ENCODE data around the gene DOCK3.

GRCh38 chr3:51343918-51344687 is 669.4 kb downstream of the DOCK3 start:
- TF ChIP-seq YY1 (IDR thresholded peaks at IDR 0.05), result no peak
- no peak for TF ChIP-seq NR2F2 (IDR thresholded peaks at IDR 0.05)
- TF ChIP-seq RAD21 (IDR thresholded peaks at IDR 0.05), result no peak
- no peak for TF ChIP-seq REST (IDR thresholded peaks at IDR 0.05)
- no peak for TF ChIP-seq SP1 (IDR thresholded peaks at IDR 0.05)

Measured in liver (tissue), 2 donors.